K562 (cell line): ENCODE data around the gene CBX2. TPM values are rescaled to one million over a fixed set of nuclear protein-coding genes. Genes with fewer than 3 reads are reported as not detected.

Source experiments
- ATAC-seq: fragments of 200-7000 bp; cut with Tn5 transposase; 3 replicates; pipeline ENCODE4 v1.9.1; 2020; ENCODE audit warnings: moderate library complexity
- BruUV-seq: library from RNA; stranded (reverse); fragments of 400-500 nt; replicated peaks from 2 replicates; lab custom pipeline; 2021; lab: Mats Ljungman, UMichigan
- CTCF ChIA-PET: fragments of 300-600 bp; formaldehyde crosslinking; extraction: SDS; loops from one replicate; lab custom pipeline; 2021; ENCODE audit warnings: low intra/inter-chr PET ratio; lab: Yijun Ruan, JAX
- POLR2A ChIA-PET: fragments of 300-600, 350-650 bp; sonication (Branson Sonifier 250); formaldehyde crosslinking; extraction: SDS; loops from one replicate; lab custom pipeline; 2021; ENCODE audit warnings: antibody characterized with exemption, inconsistent platforms; lab: Yijun Ruan, JAX
- DNase-seq, 4 experiments: peaks; one replicate each; pipeline versions ENCODE4 v3.0.0 to v3.0.0-alpha.2; 2011 to 2018; ENCODE audit warnings: low spot score in 3 of 4, mixed read lengths in 3 of 4; ENCODE audit errors: extremely low read depth in 1 of 4
- FAIRE-seq: peaks from 2 replicates; lab custom pipeline; 2011; peaks lifted over from hg19 to GRCh38; lab: Jason Lieb, UNC
- H2AFZ ChIP-seq: 2 replicates; pipeline ENCODE4 v1.6.0; 2011; ENCODE audit warnings: low read depth, low read length, control low read depth, inconsistent platforms
- H3K27ac ChIP-seq: fragments of 200-600 bp; 3 replicates; pipeline ENCODE4 v1.8.0; 2011; ENCODE audit warnings: low read depth, mild to moderate bottlenecking, control low read depth, inconsistent platforms, low read length, moderate library complexity, mixed read lengths; ENCODE audit errors: extremely low read depth
- H3K27me3 ChIP-seq, 2 experiments: fragments of 300-600 bp in 1 of 2; 2 replicates in 1 of 2; 3 replicates in 1 of 2; pipeline versions ENCODE4 v1.6.0 to v1.8.0; 2011; ENCODE audit warnings: inconsistent platforms in 2 of 2, low read length in 2 of 2, mild to moderate bottlenecking in 1 of 2, mixed read lengths in 1 of 2, moderate library complexity in 1 of 2; ENCODE audit not compliant: control insufficient read depth in 2 of 2, insufficient read depth in 2 of 2
- H3K36me3 ChIP-seq: fragments of 300-600 bp; 3 replicates; pipeline ENCODE4 v1.8.0; 2011; ENCODE audit warnings: mild to moderate bottlenecking, low read length, inconsistent platforms; ENCODE audit not compliant: control insufficient read depth, insufficient read depth
- H3K4me1 ChIP-seq, 2 experiments: fragments of 200-600 bp in 1 of 2; replicated peaks in 1 of 2; 2 replicates in 1 of 2; 3 replicates in 1 of 2; pipeline versions ENCODE4 v1.5.1 to v1.8.0; 2011; ENCODE audit warnings: inconsistent platforms in 2 of 2, low read length in 2 of 2, mild to moderate bottlenecking in 1 of 2, mixed read lengths in 1 of 2, moderate library complexity in 1 of 2; ENCODE audit not compliant: control insufficient read depth in 2 of 2, insufficient read depth in 2 of 2
- H3K4me2 ChIP-seq: 2 replicates; pipeline ENCODE4 v1.6.1; 2011; ENCODE audit warnings: low read length, control low read depth, inconsistent platforms, mixed read lengths; ENCODE audit not compliant: insufficient read depth
- H3K4me3 ChIP-seq: fragments of 200-600 bp; sonication (generic), shearing (Covaris generic); 2 replicates; pipeline ENCODE4 v1.5.1; 2016; ENCODE audit warnings: control low read depth, inconsistent platforms
- H3K79me2 ChIP-seq: fragments of 200-600 bp; 3 replicates; pipeline ENCODE4 v1.8.0; 2011; ENCODE audit warnings: low read length, inconsistent platforms; ENCODE audit not compliant: control insufficient read depth, insufficient read depth
- H3K9ac ChIP-seq, 2 experiments: 2 replicates each; pipeline versions ENCODE4 v1.6.0 to v1.6.1; 2011; ENCODE audit warnings: low read depth in 2 of 2, low read length in 2 of 2, control low read depth in 1 of 2, inconsistent platforms in 1 of 2, mild to moderate bottlenecking in 1 of 2, mixed read lengths in 1 of 2; ENCODE audit not compliant: insufficient read depth in 1 of 2
- H3K9me1 ChIP-seq: one replicate; pipeline ENCODE4 v1.6.0; 2011; ENCODE audit warnings: inconsistent platforms, mild to moderate bottlenecking, low read length, moderate library complexity; ENCODE audit not compliant: control insufficient read depth, insufficient read depth
- H3K9me3 ChIP-seq: replicated peaks from 2 replicates; pipeline ENCODE4 v1.5.1; 2011; ENCODE audit warnings: low read depth, low read length, inconsistent platforms; ENCODE audit not compliant: control insufficient read depth, insufficient read depth
- H4K20me1 ChIP-seq: replicated peaks from 2 replicates; pipeline ENCODE4 v1.6.1; 2011; ENCODE audit warnings: low read length, inconsistent platforms, mixed read lengths; ENCODE audit not compliant: control insufficient read depth, insufficient read depth
- ADNP ChIP-seq: fragments of 200-800 bp; sonication (Bioruptor generic); IDR thresholded peaks from 2 replicates; pipeline ENCODE4 v1.6.1; 2016; ENCODE audit warnings: missing genetic modification characterization, missing compliant biosample characterization
- DMBX1 ChIP-seq: fragments of 250-450 bp; sonication (Bioruptor Pico); IDR thresholded peaks from 2 replicates; pipeline ENCODE4 v1.8.0; 2022; ENCODE audit warnings: inconsistent platforms, mild to moderate bottlenecking, moderate library complexity, borderline replicate concordance
- FOXK1 ChIP-seq: sonication (generic); formaldehyde crosslinking; IDR thresholded peaks from 2 replicates; pipeline ENCODE4 v1.8.0; 2022; ENCODE audit warnings: missing genetic modification reagents, mild to moderate bottlenecking, borderline replicate concordance
- HNRNPL ChIP-seq: fragments of 200-400 bp; formaldehyde crosslinking; IDR thresholded peaks from 2 replicates; pipeline ENCODE4 v1.6.1; 2017; ENCODE audit warnings: low read depth, mild to moderate bottlenecking, low read length
- NBN ChIP-seq: fragments of 450-650 bp; IDR thresholded peaks from 2 replicates; pipeline ENCODE4 v1.6.1; 2016; ENCODE audit warnings: low read depth, mild to moderate bottlenecking
- PHF21A ChIP-seq: fragments of 450-650 bp; IDR thresholded peaks from 2 replicates; pipeline ENCODE4 v1.6.1; 2017; ENCODE audit warnings: low read depth, borderline replicate concordance
- PRMT5 ChIP-seq: sonication (generic); formaldehyde crosslinking; IDR thresholded peaks from 2 replicates; pipeline ENCODE4 v1.5.0; 2020; ENCODE audit warnings: missing genetic modification reagents
- RAD21 ChIP-seq, 2 experiments: fragments of 250-450 bp in 1 of 2; fragments of 450-650 bp in 1 of 2; sonication (Bioruptor Pico) in 1 of 2; formaldehyde crosslinking in 1 of 2; IDR thresholded peaks in 1 of 2; conservative IDR thresholded peaks in 1 of 2; 2 replicates each; pipeline versions ENCODE4 v1.4.0 to v1.8.0; 2020 to 2022; ENCODE audit warnings: mild to moderate bottlenecking in 2 of 2, moderate library complexity in 1 of 2
- RBM15 ChIP-seq: fragments of 200-400 bp; formaldehyde crosslinking; IDR thresholded peaks from 2 replicates; pipeline ENCODE4 v1.6.1; 2018; ENCODE audit warnings: mild to moderate bottlenecking, low read length, moderate library complexity; ENCODE audit not compliant: insufficient read depth
- RUNX1 ChIP-seq: sonication (generic); IDR thresholded peaks from 2 replicates; pipeline ENCODE4 v1.6.1; 2016; ENCODE audit warnings: antibody characterized with exemption, low read depth
- SMAD1 ChIP-seq: fragments of 150-350 bp; IDR thresholded peaks from 2 replicates; pipeline ENCODE4 v1.6.1; 2014; ENCODE audit warnings: low read length, low read depth; ENCODE audit not compliant: partially characterized antibody
- SMAD3 ChIP-seq: fragments of 450-650 bp; formaldehyde crosslinking; conservative IDR thresholded peaks from 2 replicates; pipeline ENCODE4 v1.4.0; 2020; ENCODE audit warnings: mild to moderate bottlenecking
- SMAD4 ChIP-seq: fragments of 250-450 bp; sonication (Bioruptor Pico); conservative IDR thresholded peaks from 2 replicates; pipeline ENCODE4 v1.8.0; 2021; ENCODE audit warnings: inconsistent platforms, mild to moderate bottlenecking, moderate library complexity
- ZBTB49 ChIP-seq: sonication (generic); formaldehyde crosslinking; IDR thresholded peaks from 2 replicates; pipeline ENCODE4 v1.8.0; 2022; ENCODE audit warnings: missing genetic modification reagents, mild to moderate bottlenecking, borderline replicate concordance
- ZNF140 ChIP-seq: fragments of 250-450 bp; sonication (Bioruptor Pico); IDR thresholded peaks from 2 replicates; pipeline ENCODE4 v1.8.0; 2021; ENCODE audit warnings: moderate library complexity, mild to moderate bottlenecking, inconsistent platforms
- ZNF75A ChIP-seq: fragments of 450-650 bp; formaldehyde crosslinking; IDR thresholded peaks from 2 replicates; pipeline ENCODE4 v1.4.0; 2020; ENCODE audit warnings: mild to moderate bottlenecking
- WGBS: fragments of 100-300 bp; shearing (Covaris generic); methylation state at CpG from one replicate; pipeline ENCODE4 v1.1.6; 2016; ENCODE audit warnings: low coverage, mixed read lengths; ENCODE audit not compliant: insufficient coverage; ENCODE audit errors: missing lambda C conversion rate; 5-methylcytosine and 5-hydroxymethylcytosine counted together
- in situ Hi-C: fragments of 300-500 bp; cut with MboI; formaldehyde crosslinking; loops from 4 replicates; pipeline ENCODE4 v1.15.0; 2018; ENCODE audit warnings: inconsistent platforms, mixed read lengths
- intact Hi-C: fragments of 100-400 bp; cut with micrococcal nuclease; formaldehyde crosslinking; loops from 2 replicates; pipeline ENCODE4 v1.14.2; 2022
- polyA plus RNA-seq, 8 experiments: library from polyadenylated mRNA; depleted of rRNA in 4 of 8; stranded (reverse) in 5 of 8; unstranded in 3 of 8; fragments of >200 nt; fragmentation: Nextera tagmentation in 2 of 8; fragmentation: Illumina TruSeq in 1 of 8; extraction: Ambion mirVana in 2 of 8; extraction: Trizol in 1 of 8; gene quantifications; 2 replicates each; pipeline versions ENCODE4 v1.2.1 to v1.2.3, GENCODE V29; 2011 to 2014; ENCODE audit warnings: inconsistent platforms in 1 of 8, missing spikeins in 1 of 8
- total RNA-seq, 7 experiments: library from RNA; depleted of rRNA in 6 of 7; stranded (reverse); fragments of >200 nt in 6 of 7; fragmentation: Illumina TruSeq in 2 of 7; extraction: Trizol in 2 of 7; gene quantifications; 2 replicates each; pipeline versions ENCODE4 v1.2.1 to v1.2.3, GENCODE V29; 2011 to 2021; ENCODE audit warnings: low replicate concordance in 1 of 7
- TF ChIP-seq, protein P1 (sequence below): fragments of 250-450 bp; sonication (Bioruptor Pico); IDR thresholded peaks from 2 replicates; pipeline ENCODE4 v1.4.0; 2020

CBX2 gene
- total and polyA plus RNA-seq, 9 of the 15 experiments (the other 6 are each of a cell fraction or from before 2014, with no cell fraction given) = 0.66 to 26.9 (median 13.9) TPM

GRCh38 chr17:79834565-79835469, 56.9 kb downstream of the CBX2 start:
- POLR2A ChIA-PET = interaction anchor here (0.5 to 17.8 kb wide), 19 partner anchors 9 to 333 kb away, joined by 3 to 386 read pairs (median 5); partner anchors contain the start of gene CBX8
- Histone ChIP-seq H3K9ac (peak overlapping the region; percentile 55 to 93; a peak in 3 of 4 replicates), H3K9me1 (peaks cover 4% of the 10 kb centered on the region), H3K27me3 (no peaks in the 10 kb centered on the region), H3K4me2 (peak overlapping the region; percentile 20), H3K27ac (peak overlapping the region; percentile 99; the same call in 2 of the 3 replicates), H4K20me1 (peaks cover 21% of the 10 kb centered on the region), H3K36me3 (peaks cover 38% of the 10 kb centered on the region; the same call in 1 of the 3 replicates), H3K9me3 (no peaks in the 10 kb centered on the region), H3K79me2 (peaks cover 78% of the 10 kb centered on the region), H3K4me1 (peaks cover 47 to 84% of the 10 kb centered on the region in 2 experiments), H2AFZ (no peak overlapping the region), H3K4me3 (peak overlapping the region; percentile 44; the same call in 1 of the 2 replicates)
- CTCF ChIA-PET = interaction anchor here (0.6 to 2.2 kb wide), 6 partner anchors 24 to 89 kb away, joined by 3 to 18 read pairs (median 4); partner anchors contain the start of gene CBX8
- 60% methylated on average over 33 of the region's 61 CpGs for WGBS
- ATAC-seq (no peak), DNase-seq (peak in 2 of 4 experiments; percentile 53 to 69), FAIRE-seq (no peak)
- intact Hi-C loops (loop anchor here (5.0 to 10.0 kb wide), 2 partner anchors 38 to 90 kb away; partner anchors contain the start of gene CBX8), in situ Hi-C loops (loop anchor here (5.0 kb wide), 1 partner anchor 33 kb away; no protein-coding TSS in a partner anchor)
- no TSS peak for BruUV-seq
- TF ChIP-seq RBM15 (no peak), DMBX1 (CRISPR knock-in tag) (no peak), SMAD1 (no peak), SMAD3 (CRISPR knock-in tag) (0 out of 2 replicates have a peak, but pooled peaks have one; percentile 26), RAD21 (CRISPR knock-in tag; conservative IDR thresholded peaks at IDR 0.05 in 1 of 2, IDR thresholded peaks at IDR 0.05 in 1 of 2) (peak; percentile 67 to 78), FOXK1 (CRISPR knock-in tag) (0 out of 2 replicates have a peak, but pooled peaks have one; percentile 44), ZNF140 (CRISPR knock-in tag) (no peak), RUNX1 (no peak), HNRNPL (0 out of 2 replicates have a peak, but pooled peaks have one; percentile 62), NBN (no peak), SMAD4 (CRISPR knock-in tag) (peak; percentile 52; the same call in 1 of the 2 replicates), PRMT5 (CRISPR knock-in tag) (no peak), ZNF75A (CRISPR knock-in tag) (no peak), ZBTB49 (CRISPR knock-in tag) (no peak), ADNP (tag) (no peak), PHF21A (no peak)
- TF ChIP-seq, protein P1, sequence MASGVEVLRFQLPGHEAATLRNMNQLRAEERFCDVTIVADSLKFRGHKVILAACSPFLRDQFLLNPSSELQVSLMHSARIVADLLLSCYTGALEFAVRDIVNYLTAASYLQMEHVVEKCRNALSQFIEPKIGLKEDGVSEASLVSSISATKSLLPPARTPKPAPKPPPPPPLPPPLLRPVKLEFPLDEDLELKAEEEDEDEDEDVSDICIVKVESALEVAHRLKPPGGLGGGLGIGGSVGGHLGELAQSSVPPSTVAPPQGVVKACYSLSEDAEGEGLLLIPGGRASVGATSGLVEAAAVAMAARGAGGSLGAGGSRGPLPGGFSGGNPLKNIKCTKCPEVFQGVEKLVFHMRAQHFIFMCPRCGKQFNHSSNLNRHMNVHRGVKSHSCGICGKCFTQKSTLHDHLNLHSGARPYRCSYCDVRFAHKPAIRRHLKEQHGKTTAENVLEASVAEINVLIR = no peak
